Fibroblast of villous mesenchyme (primary cell): ENCODE measurements around the gene ATG3. TPM values are rescaled to one million over a fixed set of nuclear protein-coding genes. Genes with fewer than 3 reads are reported as not detected.

Experiments
- DNase-seq: peaks from one replicate; pipeline ENCODE4 v3.0.0-alpha.2; 2010; ENCODE audit warnings: low read depth
- H3K4me3 ChIP-seq: 2 replicates; pipeline ENCODE4 v1.5.1; 2011; ENCODE audit warnings: low read depth, mild to moderate bottlenecking, low read length
- CTCF ChIP-seq: IDR thresholded peaks from 2 replicates; pipeline ENCODE4 v1.5.1; 2012; ENCODE audit warnings: low read depth, mild to moderate bottlenecking, low read length; ENCODE audit not compliant: insufficient read depth
- total RNA-seq: library from RNA; depleted of rRNA; stranded (reverse); fragments of >200 nt; gene quantifications from 2 replicates; pipeline ENCODE4 v1.2.3, GENCODE V29; 2012

ATG3 gene
- total RNA-seq, 1 donor: 91.5 TPM

- DNase-seq: no peak
- no peak for TF ChIP-seq CTCF
- H3K4me3 ChIP-seq: no peak overlapping the region
Measured at GRCh38 chr3:112489674-112490479, 71.9 kb downstream of the ATG3 start.

- TF ChIP-seq CTCF: no peak
- peak; percentile 35 for DNase-seq
Measured at GRCh38 chr3:112486811-112487505, 74.8 kb downstream of the ATG3 start.

GRCh38 chr3:112484352-112484751, 77.4 kb downstream of the ATG3 start:
- no peak overlapping the region for H3K4me3 ChIP-seq
- no peak for DNase-seq
- no peak for TF ChIP-seq CTCF

More at GRCh38 chr3:112486811-112487505, 74.8 kb downstream of the ATG3 start:
- H3K4me3 ChIP-seq: no peak overlapping the region

- no peak overlapping the region for H3K4me3 ChIP-seq
- TF ChIP-seq CTCF: no peak
- DNase-seq: no peak
Measured at GRCh38 chr3:112482675-112483074, 79.1 kb downstream of the ATG3 start.

Other genes with a start within 250 kb of the ATG3 start
- 1.3 TPM in 2 replicates for gene CD200, start 228.8 kb downstream of the ATG3 start, total RNA-seq
- gene BTLA, start 62.5 kb downstream of the ATG3 start, total RNA-seq: not detected in 2 replicates
- 24.8 and 56.6 TPM in 2 replicates for gene SLC35A5, start 83 bp upstream of the ATG3 start, total RNA-seq
- gene CCDC80, start 79.2 kb upstream of the ATG3 start, total RNA-seq: 158 and 180 TPM in 2 replicates